ENCODE results near the gene CACYBP. TPM values are rescaled to one million over a fixed set of nuclear protein-coding genes. Genes with fewer than 3 reads are reported as not detected.

The CACYBP gene
- total RNA-seq (100 to 1,000 TPM in 1 of 2 experiments, 10 to 100 TPM in 1; 98.3 to 105 TPM), polyA plus RNA-seq (100 to 1,000 TPM; 161 to 226 TPM)

- peaks cover 26 to 46% (median 39%) of the 10 kb centered on the region in 4 donors for H3K4me1 Mint-ChIP-seq
- intact Hi-C loops (cut with micrococcal nuclease), result loop anchor here (1.0 to 10.0 kb wide), 11 partner anchors 23 to 1525 kb away; partner anchors contain the start of genes CENPL, DARS2, KLHL20 and MRPS14
- no peaks in the 10 kb centered on the region for H3K9me3 ChIP-seq (ENCODE audit: control insufficient read depth in 1 of 2, low read length in 2 of 2)
- peaks cover 0 to 8% of the 10 kb centered on the region in 2 donors for H3K36me3 Mint-ChIP-seq
- peak in 2 of 5 donors; percentile 24 to 51 for DNase-seq
- no peaks in the 10 kb centered on the region for H3K9me3 Mint-ChIP-seq
- peak within 1 kb of the TSS in 1 of 8 donors; percentile 99 for H3K4me3 Mint-ChIP-seq
- ChIA-PET CTCF (ENCODE audit: partially characterized antibody) (interaction anchor here (0.7 to 5.0 kb wide), 16 partner anchors 16 to 231 kb away, joined by 3 to 55 read pairs (median 6); partner anchors contain the start of gene MRPS14), POLR2A (ENCODE audit: partially characterized antibody) (interaction anchor here (0.7 to 5.1 kb wide), 28 partner anchors 11 to 1523 kb away, joined by 3 to 315 read pairs (median 10); partner anchors contain the start of genes CENPL, DARS2, GAS5 and KIAA0040)
- peak within 1 kb of the TSS; percentile 42 to 63 for H3K4me3 ChIP-seq (ENCODE audit: low read length in 2 of 2)
- H3K4me1 ChIP-seq (ENCODE audit: insufficient read depth, low read length), result peaks cover 55% of the 10 kb centered on the region
- no peaks in the 10 kb centered on the region for H3K27me3 ChIP-seq (ENCODE audit: insufficient read depth, low read length)
- peak within 1 kb of the TSS in 2 of 7 donors; percentile 97 to 98 for H3K27ac Mint-ChIP-seq
- no peaks in the 10 kb centered on the region for H3K36me3 ChIP-seq (ENCODE audit: insufficient read depth, low read length)
- H3K27ac ChIP-seq (ENCODE audit: low read depth, low read length), result peak within 1 kb of the TSS; percentile 99
- no peaks in the 10 kb centered on the region for H3K27me3 Mint-ChIP-seq
Observed at GRCh38 chr1:174999936-175000696, at the start of gene CACYBP. Gene CACYBP (plus strand): TSS chr1:174999947. CDS start chr1:175000181, 234 bp downstream.

DNA sequence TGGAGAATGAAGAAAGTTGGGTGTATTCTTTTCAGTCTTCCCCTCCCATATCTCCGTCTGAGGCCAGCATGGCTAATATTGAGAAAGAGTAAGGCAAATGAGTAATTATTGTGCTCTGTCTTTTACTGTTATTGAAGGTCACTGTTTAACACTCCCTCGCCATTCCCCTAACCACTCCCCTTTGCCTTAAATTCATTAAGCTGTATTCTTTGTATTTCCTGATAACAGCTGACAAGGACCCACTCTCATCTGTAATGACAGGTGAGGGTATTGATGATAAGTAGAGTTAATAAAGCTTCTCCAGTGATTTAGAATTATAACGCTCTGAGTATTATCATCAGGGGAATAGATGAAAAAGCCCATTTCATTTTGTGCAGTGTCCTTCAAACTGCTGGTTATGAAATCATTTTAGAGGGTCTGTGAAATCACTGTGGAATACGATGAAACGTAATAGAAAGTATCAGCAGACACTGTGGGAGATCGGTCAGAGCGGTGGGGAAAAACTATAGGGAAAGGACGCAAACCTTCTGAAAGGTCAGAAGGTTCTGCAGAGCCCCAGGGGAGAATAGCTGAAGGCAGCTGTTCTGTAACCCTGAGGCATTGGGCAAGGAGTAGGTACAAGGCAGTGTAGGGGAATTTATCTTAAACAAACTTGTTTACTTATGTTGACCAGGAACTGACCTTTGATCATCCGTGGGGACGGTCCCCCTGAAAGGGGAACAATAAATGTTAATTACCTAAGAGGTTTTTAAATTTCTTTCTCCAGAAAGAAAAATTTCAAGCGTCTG is 46.3 kb upstream of the CACYBP start:
- Histone ChIP-seq H3K9me3 (ENCODE audit: control insufficient read depth in 1 of 2, low read length in 2 of 2) (no peaks in the 10 kb centered on the region), H3K27ac (ENCODE audit: low read depth, low read length) (no peak overlapping the region), H3K36me3 (ENCODE audit: insufficient read depth, low read length) (no peaks in the 10 kb centered on the region), H3K4me1 (ENCODE audit: insufficient read depth, low read length) (peaks cover 35% of the 10 kb centered on the region), H3K27me3 (ENCODE audit: insufficient read depth, low read length) (no peaks in the 10 kb centered on the region), H3K4me3 (ENCODE audit: low read length in 2 of 2) (no peak overlapping the region)
- H3K4me1 Mint-ChIP-seq, result peaks cover 31 to 43% (median 38%) of the 10 kb centered on the region in 4 donors
- H3K9me3 Mint-ChIP-seq, result no peaks in the 10 kb centered on the region
- peak overlapping the region in 6 of 7 donors; percentile 35 to 55 (median 48) for H3K27ac Mint-ChIP-seq
- H3K4me3 Mint-ChIP-seq, result peak overlapping the region in 1 of 8 donors; percentile 12
- no peaks in the 10 kb centered on the region for H3K27me3 Mint-ChIP-seq
- DNase-seq, result no peak
- ChIA-PET CTCF (ENCODE audit: partially characterized antibody) (interaction anchor here (0.6 to 1.4 kb wide), 3 partner anchors 9 to 21 kb away, joined by 3 to 5 read pairs (median 3); no protein-coding TSS in a partner anchor), POLR2A (ENCODE audit: partially characterized antibody) (interaction anchor here (1.6 to 3.0 kb wide), 2 partner anchors 11 to 45 kb away, joined by 7 to 14 read pairs; no protein-coding TSS in a partner anchor)
- H3K36me3 Mint-ChIP-seq, result peaks cover 4 to 7% of the 10 kb centered on the region in 2 donors
- intact Hi-C loops (cut with micrococcal nuclease), result no loop called here

DNA sequence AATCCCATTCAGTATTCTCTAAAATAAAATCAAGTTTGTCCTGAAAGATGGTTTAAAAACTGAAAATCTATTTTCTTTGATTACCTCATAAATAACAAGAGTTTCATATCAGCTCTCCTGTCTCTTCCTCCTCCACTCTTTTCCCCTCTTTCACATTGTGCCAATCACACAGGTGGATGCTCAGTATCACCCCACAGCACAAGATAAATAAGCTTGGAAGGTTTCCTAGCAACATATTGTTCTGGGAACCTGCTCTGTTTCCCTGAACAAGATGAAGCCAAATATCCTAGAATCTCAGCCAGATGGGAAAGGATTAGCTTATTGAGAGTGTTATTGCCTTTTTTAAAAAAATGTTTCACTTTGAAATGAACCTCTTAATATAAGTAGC is 45.7 kb upstream of the CACYBP start:
- peaks cover 35% of the 10 kb centered on the region for H3K4me1 ChIP-seq (ENCODE audit: insufficient read depth, low read length)
- Mint-ChIP-seq H3K4me1 (peaks cover 31 to 43% (median 40%) of the 10 kb centered on the region in 4 donors), H3K27ac (peak overlapping the region; percentile 3 to 90 (median 61)), H3K36me3 (peaks cover 4 to 8% of the 10 kb centered on the region in 2 donors), H3K9me3 (no peaks in the 10 kb centered on the region), H3K27me3 (no peaks in the 10 kb centered on the region), H3K4me3 (peak overlapping the region in 1 of 8 donors; percentile 12)
- no peaks in the 10 kb centered on the region for H3K36me3 ChIP-seq (ENCODE audit: insufficient read depth, low read length)
- intact Hi-C loops (cut with micrococcal nuclease), result no loop called here
- DNase-seq, result no peak
- ChIA-PET CTCF (ENCODE audit: partially characterized antibody) (interaction anchor here (1.2 to 1.4 kb wide), 2 partner anchors 12 to 20 kb away, joined by 3 to 5 read pairs; no protein-coding TSS in a partner anchor), POLR2A (ENCODE audit: partially characterized antibody) (interaction anchor here (1.6 to 3.0 kb wide), 2 partner anchors 11 to 45 kb away, joined by 7 to 14 read pairs; no protein-coding TSS in a partner anchor)
- no peak overlapping the region for H3K4me3 ChIP-seq (ENCODE audit: low read length in 2 of 2)
- H3K27ac ChIP-seq (ENCODE audit: low read depth, low read length), result no peak overlapping the region
- no peaks in the 10 kb centered on the region for H3K9me3 ChIP-seq (ENCODE audit: control insufficient read depth in 1 of 2, low read length in 2 of 2)
- no peaks in the 10 kb centered on the region for H3K27me3 ChIP-seq (ENCODE audit: insufficient read depth, low read length)

DNA sequence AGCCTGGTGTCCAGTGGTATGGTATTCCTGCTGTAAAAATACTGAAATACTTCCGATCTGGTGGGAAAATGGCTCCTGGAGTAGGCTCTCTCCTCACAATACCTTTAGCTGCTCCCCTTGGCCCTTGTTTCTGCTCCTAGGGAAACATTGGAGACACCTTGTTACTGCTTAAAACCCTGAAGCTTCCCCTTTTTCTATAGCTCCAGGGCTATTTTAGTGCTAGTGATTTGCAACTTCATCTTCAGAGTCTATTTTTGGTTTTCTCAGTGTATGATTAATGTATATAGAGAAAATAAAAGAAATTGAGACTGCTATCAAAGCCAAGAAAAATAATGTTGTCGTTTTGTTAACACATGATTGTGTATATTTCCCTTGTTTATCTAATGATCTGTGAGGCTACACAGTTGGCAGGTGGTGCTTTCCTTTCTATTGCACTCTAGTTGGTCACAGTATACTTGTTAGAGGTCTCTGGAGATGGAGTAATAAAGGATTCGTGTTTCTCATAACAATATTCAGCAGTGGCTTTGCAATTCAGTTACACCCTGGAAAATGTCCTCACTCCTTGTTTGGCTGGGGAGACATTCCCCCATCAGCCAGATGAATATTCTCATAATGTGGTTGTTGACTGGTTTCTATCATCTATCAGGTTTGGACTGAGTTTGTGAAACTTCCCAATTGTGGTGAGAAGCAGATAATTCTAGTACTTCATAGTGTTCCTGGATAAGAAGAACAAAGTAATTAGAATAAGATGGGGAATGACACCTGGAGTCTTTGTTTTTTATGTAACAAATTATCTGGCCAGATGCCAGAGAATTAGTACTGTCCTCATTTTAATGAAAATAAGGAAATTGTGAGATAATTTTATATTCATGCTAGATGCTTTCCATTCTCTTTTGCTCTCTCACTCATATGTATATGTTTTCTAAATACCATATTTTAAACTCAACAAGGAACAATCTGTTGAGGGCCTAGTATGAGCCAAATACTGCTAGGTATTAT is 44.8 kb upstream of the CACYBP start:
- intact Hi-C loops (cut with micrococcal nuclease), result loop anchor here (1.0 kb wide), 1 partner anchor 9 kb away; no protein-coding TSS in a partner anchor
- H3K27ac ChIP-seq (ENCODE audit: low read depth, low read length), result peak overlapping the region; percentile 3

DNA sequence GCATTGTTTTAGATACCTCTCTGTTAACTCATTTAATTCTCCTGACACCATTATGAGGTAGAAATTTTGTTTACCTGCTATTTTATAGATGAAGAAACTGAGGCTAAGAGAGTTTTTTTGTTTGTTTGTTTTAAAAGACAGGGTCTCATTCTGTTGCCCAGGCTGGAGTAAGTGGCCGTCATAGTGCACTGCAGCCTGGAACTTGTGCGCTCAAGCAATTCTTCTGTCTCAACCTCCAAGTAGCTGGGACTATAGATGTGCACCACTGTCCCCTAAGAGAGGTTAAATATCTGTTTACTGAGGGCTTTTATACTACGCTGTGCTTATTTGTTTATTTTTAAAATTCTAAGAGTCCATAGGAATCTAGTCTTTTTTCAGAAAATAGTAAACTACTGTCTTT is 43.7 kb upstream of the CACYBP start:
- no peaks in the 10 kb centered on the region for H3K36me3 ChIP-seq (ENCODE audit: insufficient read depth, low read length)
- H3K4me1 Mint-ChIP-seq, result peaks cover 26 to 42% (median 40%) of the 10 kb centered on the region in 4 donors
- H3K9me3 Mint-ChIP-seq, result no peaks in the 10 kb centered on the region
- peaks cover 35% of the 10 kb centered on the region for H3K4me1 ChIP-seq (ENCODE audit: insufficient read depth, low read length)
- no peak for DNase-seq
- intact Hi-C loops (cut with micrococcal nuclease), result no loop called here
- H3K27ac Mint-ChIP-seq, result peak overlapping the region in 1 of 7 donors; percentile 65
- ChIA-PET CTCF (ENCODE audit: partially characterized antibody) (interaction anchor here (1.0 kb wide), 1 partner anchor 10 kb away, joined by 4 read pairs; no protein-coding TSS in a partner anchor), POLR2A (ENCODE audit: partially characterized antibody) (no interaction called here)
- no peaks in the 10 kb centered on the region for H3K27me3 Mint-ChIP-seq
- no peak overlapping the region for H3K27ac ChIP-seq (ENCODE audit: low read depth, low read length)
- no peak overlapping the region for H3K4me3 ChIP-seq (ENCODE audit: low read length in 2 of 2)
- no peaks in the 10 kb centered on the region for H3K9me3 ChIP-seq (ENCODE audit: control insufficient read depth in 1 of 2, low read length in 2 of 2)
- no peaks in the 10 kb centered on the region for H3K27me3 ChIP-seq (ENCODE audit: insufficient read depth, low read length)
- H3K36me3 Mint-ChIP-seq, result peaks cover 4 to 8% of the 10 kb centered on the region in 2 donors
- no peak overlapping the region for H3K4me3 Mint-ChIP-seq

More for the DNA sequence above, 44.8 kb upstream of the CACYBP start:
- no peak for DNase-seq
- Mint-ChIP-seq H3K36me3 (peaks cover 4 to 8% of the 10 kb centered on the region in 2 donors), H3K27me3 (no peaks in the 10 kb centered on the region), H3K4me3 (peak overlapping the region in 1 of 8 donors; percentile 1), H3K9me3 (no peaks in the 10 kb centered on the region), H3K4me1 (peaks cover 29 to 41% (median 40%) of the 10 kb centered on the region in 4 donors), H3K27ac (peak overlapping the region; percentile 13 to 86 (median 48))
- Histone ChIP-seq H3K9me3 (ENCODE audit: control insufficient read depth in 1 of 2, low read length in 2 of 2) (no peaks in the 10 kb centered on the region), H3K4me3 (ENCODE audit: low read length in 2 of 2) (no peak overlapping the region), H3K27me3 (ENCODE audit: insufficient read depth, low read length) (no peaks in the 10 kb centered on the region), H3K4me1 (ENCODE audit: insufficient read depth, low read length) (peaks cover 35% of the 10 kb centered on the region), H3K36me3 (ENCODE audit: insufficient read depth, low read length) (no peaks in the 10 kb centered on the region)
- ChIA-PET POLR2A (ENCODE audit: partially characterized antibody) (interaction anchor here (1.6 to 3.0 kb wide), 2 partner anchors 10 to 44 kb away, joined by 7 to 14 read pairs; no protein-coding TSS in a partner anchor), CTCF (ENCODE audit: partially characterized antibody) (interaction anchor here (1.4 kb wide), 1 partner anchor 11 kb away, joined by 5 read pairs; no protein-coding TSS in a partner anchor)

DNA sequence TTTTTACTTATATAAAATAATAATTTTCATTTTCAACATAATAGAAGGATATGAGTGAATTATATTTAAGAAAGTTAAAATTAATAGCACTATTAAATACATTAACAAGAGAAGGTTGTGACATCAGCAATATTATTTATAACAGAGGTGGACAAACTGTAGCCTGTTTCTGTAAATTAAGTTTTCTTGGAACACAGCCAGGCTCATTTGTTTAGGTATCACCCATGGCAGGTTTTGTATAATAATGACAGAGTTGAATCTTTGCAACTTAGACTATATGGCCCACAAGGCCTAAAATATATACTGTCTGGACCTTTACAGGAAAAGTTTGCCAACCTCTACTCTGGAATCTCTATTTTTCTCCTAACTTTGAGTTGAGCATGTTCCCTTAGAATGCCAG is 42.8 kb upstream of the CACYBP start:
- no peak overlapping the region for H3K4me3 Mint-ChIP-seq
- peaks cover 26 to 42% (median 38%) of the 10 kb centered on the region in 4 donors for H3K4me1 Mint-ChIP-seq
- intact Hi-C loops (cut with micrococcal nuclease), result no loop called here
- no peak overlapping the region for H3K27ac ChIP-seq (ENCODE audit: low read depth, low read length)
- no peaks in the 10 kb centered on the region for H3K27me3 ChIP-seq (ENCODE audit: insufficient read depth, low read length)
- ChIA-PET CTCF (ENCODE audit: partially characterized antibody) (interaction anchor here (1.0 kb wide), 2 partner anchors 9 to 22 kb away, joined by 3 to 4 read pairs; no protein-coding TSS in a partner anchor), POLR2A (ENCODE audit: partially characterized antibody) (interaction anchor here (1.6 to 1.9 kb wide), 3 partner anchors 9 to 42 kb away, joined by 3 to 8 read pairs (median 7); partner anchors contain the start of gene CACYBP)
- peaks cover 35% of the 10 kb centered on the region for H3K4me1 ChIP-seq (ENCODE audit: insufficient read depth, low read length)
- H3K36me3 Mint-ChIP-seq, result peaks cover 4 to 8% of the 10 kb centered on the region in 2 donors
- H3K9me3 Mint-ChIP-seq, result no peaks in the 10 kb centered on the region
- DNase-seq, result no peak
- H3K27me3 Mint-ChIP-seq, result no peaks in the 10 kb centered on the region
- no peaks in the 10 kb centered on the region for H3K36me3 ChIP-seq (ENCODE audit: insufficient read depth, low read length)
- peak overlapping the region in 4 of 7 donors; percentile 47 to 80 (median 69) for H3K27ac Mint-ChIP-seq
- H3K4me3 ChIP-seq (ENCODE audit: low read length in 2 of 2), result no peak overlapping the region
- H3K9me3 ChIP-seq (ENCODE audit: control insufficient read depth in 1 of 2, low read length in 2 of 2), result no peaks in the 10 kb centered on the region

Data from CD4-positive, alpha-beta memory T cell (primary cell).